AML-193 (cell line): ENCODE data around the gene CTSG.
"Not testable (repeated sequence)": the region's sequence is repeated elsewhere in the genome, so short reads cannot be mapped to it uniquely, and the experiment has no call there.

Source experiments
- DNase-seq, 2 experiments: peaks; one replicate each; lab custom pipeline; 2025; lab: John Stamatoyannopoulos, UW

Gene CTSG

GRCh38 chr14:24542346-24542936, 33.6 kb downstream of the CTSG start:
- DNase-seq, result no peak

DNA sequence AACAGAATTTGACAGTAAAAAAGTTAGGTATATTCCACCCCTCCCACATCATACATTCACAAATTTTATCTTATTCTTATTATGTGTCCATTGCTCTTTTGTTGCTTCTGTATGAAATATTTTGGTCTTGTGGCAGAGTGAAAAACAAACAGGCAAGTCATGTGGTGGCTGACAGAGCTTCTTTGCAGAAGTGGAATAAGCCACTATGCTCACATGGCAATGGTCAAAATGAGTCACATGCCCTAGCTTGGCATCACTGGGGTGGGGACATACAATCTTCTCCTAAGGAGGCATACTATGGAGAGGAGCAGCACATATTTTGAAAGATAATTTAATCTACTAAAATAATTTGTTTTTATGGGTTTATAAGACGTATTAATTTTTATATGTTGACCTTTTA, 40.3 kb downstream of the CTSG start:
- no peak for DNase-seq

DNA sequence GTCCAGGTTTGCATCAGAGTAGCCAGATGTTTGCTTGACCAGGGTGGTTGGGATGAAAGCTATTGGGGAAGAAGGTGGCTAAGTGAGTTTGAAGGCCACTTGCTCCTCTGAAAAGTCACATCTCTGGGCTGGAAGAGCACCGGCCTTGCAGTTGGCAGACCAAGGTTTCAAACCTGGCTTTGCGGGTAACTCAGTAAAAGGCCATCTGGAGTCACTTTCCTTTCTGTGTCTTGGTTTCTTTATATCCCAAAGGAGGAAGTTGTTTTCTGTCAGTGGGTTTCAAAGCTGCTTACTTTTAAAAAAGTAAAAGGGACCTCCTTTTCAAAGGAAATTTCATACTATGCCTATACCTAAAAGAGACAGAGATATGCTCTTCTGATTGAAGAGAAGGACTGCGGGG, 41.8 kb downstream of the CTSG start:
- no peak for DNase-seq

- not testable (repeated sequence) for DNase-seq
Observed at GRCh38 chr14:24525877-24526620, 50.0 kb downstream of the CTSG start.
